ENCODE results near the gene PVALEF.

GRCh38 chr17:81192386-81193050 lies 27.2 kb downstream of the PVALEF start:
- TF ChIP-seq CTCF (IDR thresholded peaks at IDR 0.05) (no peak), POLR2AphosphoS5 (IDR thresholded peaks at IDR 0.05) (no peak), POLR2A (IDR thresholded peaks at IDR 0.05) (no peak)

All from prostate gland (tissue), 2 donors.